Activated T-helper 1 cell treated with Interleukin-2 at 50 U/mL for 16 hours (primary cell): ENCODE measurements around the gene SH3BP5L.

ENCODE experiments used
- DNase-seq: peaks from one replicate; pipeline ENCODE4 v3.0.0-alpha.2; 2020; ENCODE audit warnings: low read depth

The SH3BP5L gene

GRCh38 chr1:248825909-248826760 is at the start of gene SH3BP5L:
Gene SH3BP5L, minus strand, starts transcription at chr1:248825915. Its CDS starts 980 bp downstream, at chr1:248824935.
- DNase-seq: peak; percentile 81

GRCh38 chr1:248873993-248874533 is 48.3 kb upstream of the SH3BP5L start:
- peak; percentile 67 for DNase-seq

- peak; percentile 80 for DNase-seq
These were observed 47.8 kb upstream of the SH3BP5L start for GRCh38 chr1:248873409-248873992.

DNA sequence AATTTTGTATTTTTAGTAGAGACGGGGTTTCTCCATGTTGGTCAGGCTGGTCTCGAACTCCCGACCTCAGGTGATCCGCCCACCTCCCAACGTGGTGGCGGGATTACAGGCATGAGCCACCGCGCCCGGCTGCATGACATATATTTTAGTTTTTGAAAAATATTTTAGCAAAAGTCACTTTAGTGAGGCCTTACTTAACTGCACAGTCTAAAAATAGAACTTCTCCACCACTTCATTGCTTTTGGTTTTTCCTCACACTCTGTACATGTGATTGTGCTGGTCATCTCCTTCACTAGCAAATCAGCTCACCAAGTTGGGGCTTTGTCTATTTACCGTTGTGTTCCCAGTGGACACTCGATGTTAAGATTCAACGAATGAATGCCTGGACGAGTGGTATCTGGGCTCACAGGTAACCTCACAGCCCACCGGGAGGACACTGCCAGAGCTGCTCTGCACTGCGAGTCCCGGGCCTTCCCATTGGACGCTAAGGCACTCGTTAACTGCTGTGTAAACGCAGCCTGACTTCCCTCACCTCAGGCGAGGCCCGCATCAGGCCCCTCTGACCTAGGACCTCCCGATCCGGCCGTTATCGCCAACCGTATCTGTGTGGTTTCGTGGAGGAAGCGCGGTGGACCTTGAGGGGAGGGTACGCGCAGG is 47.2 kb upstream of the SH3BP5L start:
- DNase-seq: no peak

DNA sequence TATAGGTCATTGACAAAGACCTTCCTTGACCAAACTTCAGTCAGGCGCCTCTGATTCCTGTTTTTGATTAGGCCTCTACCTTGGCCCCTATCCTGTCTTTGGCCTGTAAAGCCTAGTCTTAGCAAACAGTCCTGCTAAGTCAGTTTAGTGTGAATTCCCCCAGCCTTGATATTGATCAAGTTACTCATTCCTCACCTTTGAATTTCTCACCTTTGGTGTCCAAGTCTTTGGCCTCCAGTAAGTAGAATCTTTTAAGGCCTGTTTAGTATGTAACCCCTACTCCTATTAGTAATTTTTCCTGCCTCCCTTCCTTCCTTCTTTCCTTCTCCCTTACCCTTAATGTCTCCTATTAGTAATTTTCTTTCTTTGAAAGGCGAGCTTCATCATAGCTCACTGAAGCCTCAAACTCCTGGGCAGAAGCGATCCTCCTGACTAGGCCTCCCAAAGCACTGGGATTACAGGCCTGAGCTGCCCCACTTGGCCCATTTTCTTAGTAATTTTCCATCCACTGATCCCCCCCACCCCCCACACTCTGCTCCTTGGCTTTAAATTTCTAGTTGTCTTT is 46.2 kb upstream of the SH3BP5L start:
- no peak for DNase-seq

- peak; percentile 64 for DNase-seq
These were observed 37.5 kb upstream of the SH3BP5L start for GRCh38 chr1:248862998-248863881.

DNA sequence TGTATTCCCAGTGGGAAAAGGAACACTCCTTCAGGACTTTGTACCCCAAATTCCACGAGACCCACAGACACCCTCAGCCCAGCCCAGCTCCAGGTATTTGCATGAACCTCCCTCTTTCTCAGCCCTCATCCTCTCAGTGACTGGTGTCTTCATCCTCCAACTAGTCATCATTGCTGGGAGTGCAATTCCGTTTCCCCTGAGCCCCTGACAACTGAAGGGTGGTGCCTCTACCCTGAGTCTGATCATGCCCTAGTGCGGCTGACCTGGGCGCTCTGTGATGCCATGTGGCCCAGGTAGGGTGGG is 36.9 kb upstream of the SH3BP5L start:
- no peak for DNase-seq

- DNase-seq: no peak
These were observed 35.9 kb upstream of the SH3BP5L start for GRCh38 chr1:248861616-248862015.

GRCh38 chr1:248860007-248860406 is 34.3 kb upstream of the SH3BP5L start:
- DNase-seq: no peak

GRCh38 chr1:248858891-248859889 is 33.5 kb upstream of the SH3BP5L start, which contains the start of gene ZNF692:
Gene ZNF692, minus strand, starts transcription at chr1:248859085. Its CDS starts 776 bp downstream, at chr1:248858309.
- peak; percentile 96 for DNase-seq

GRCh38 chr1:248858096-248858890 is 32.6 kb upstream of the SH3BP5L start:
- peak; percentile 5 for DNase-seq

- no peak for DNase-seq
These were observed 32.0 kb upstream of the SH3BP5L start for GRCh38 chr1:248857749-248858095.

- no peak for DNase-seq
These were observed 31.5 kb upstream of the SH3BP5L start for GRCh38 chr1:248857201-248857600.

GRCh38 chr1:248856176-248856575 is 30.5 kb upstream of the SH3BP5L start:
- DNase-seq: no peak

- DNase-seq: no peak
These were observed 29.9 kb upstream of the SH3BP5L start for GRCh38 chr1:248855580-248855979.

DNA sequence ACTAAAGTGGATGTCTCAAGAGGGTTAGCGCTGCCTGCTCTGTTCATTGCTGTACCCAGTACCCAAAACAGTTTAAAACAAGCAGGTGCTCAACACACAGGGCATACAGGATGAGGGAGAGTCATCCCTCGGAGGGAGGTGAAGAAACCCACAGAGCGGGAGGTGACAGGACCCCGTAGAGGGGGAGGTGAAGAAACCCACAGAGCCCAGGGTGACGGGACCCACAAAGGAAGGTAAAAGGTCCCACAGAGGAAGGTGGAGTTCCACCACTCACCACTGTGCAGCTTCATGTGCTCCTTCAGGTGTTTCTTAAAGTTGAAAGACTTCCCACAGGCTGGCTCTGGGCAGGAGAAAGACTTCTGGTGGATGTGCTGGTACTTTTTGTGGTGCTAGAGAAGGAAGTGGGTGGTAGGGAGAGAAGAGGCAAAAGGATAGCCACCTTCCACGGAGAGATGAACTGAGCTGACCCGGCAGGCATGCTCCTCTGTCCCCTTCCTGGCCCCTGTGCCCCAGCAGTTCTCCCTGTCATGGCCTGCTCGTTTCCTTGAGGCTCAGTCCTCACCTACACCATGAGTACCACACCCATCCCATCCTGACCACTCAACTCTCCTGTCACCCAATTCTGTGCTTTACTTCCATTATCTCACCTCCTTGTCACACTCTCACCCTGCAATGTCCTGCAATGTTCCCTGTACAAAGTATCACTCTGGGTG is 28.1 kb upstream of the SH3BP5L start:
- DNase-seq: no peak

- DNase-seq: no peak
These were observed 27.0 kb upstream of the SH3BP5L start for GRCh38 chr1:248852481-248853405.

DNA sequence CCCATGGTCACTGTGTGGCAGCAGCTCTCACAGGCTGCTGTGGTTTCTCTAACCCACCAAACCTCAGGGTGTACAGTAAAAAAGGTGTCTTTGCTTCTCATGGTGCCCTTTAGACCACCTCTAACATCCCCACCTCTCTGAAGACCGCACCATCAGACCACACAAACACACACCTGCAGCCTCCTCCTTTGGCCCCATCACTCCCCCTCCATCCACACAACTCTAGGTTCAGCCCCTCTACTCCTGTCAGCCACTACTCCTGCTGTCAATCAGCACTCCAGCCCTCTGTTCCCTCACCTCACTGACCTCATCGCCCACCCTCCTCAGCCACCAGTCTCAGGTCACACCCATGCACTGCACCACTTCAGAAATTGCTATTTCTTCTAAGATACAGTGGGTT is 25.7 kb upstream of the SH3BP5L start:
- DNase-seq: no peak
